PFSK-1 (cell line): ENCODE results near the gene GOSR1.

ENCODE experiments used
- FOXP2 ChIP-seq: optimal IDR thresholded peaks from 2 replicates; pipeline ENCODE3; 2011; ENCODE audit warnings: borderline replicate concordance, control low read depth, inconsistent platforms; ENCODE audit not compliant: insufficient read depth; ENCODE audit errors: extremely low read length, extremely low read depth
- POLR2AphosphoS5 ChIP-seq: IDR thresholded peaks from 2 replicates; pipeline ENCODE4 v1.6.1; 2012; ENCODE audit warnings: low read depth, mild to moderate bottlenecking, control low read depth, low read length, moderate library complexity
- REST ChIP-seq, 2 experiments: IDR thresholded peaks; 2 replicates each; pipeline versions ENCODE4 v1.6.1 to v1.8.0; 2011 to 2012; ENCODE audit warnings: low read depth in 2 of 2, low read length in 2 of 2, control low read depth in 1 of 2, inconsistent platforms in 1 of 2, mild to moderate bottlenecking in 1 of 2, moderate library complexity in 1 of 2; ENCODE audit not compliant: insufficient read depth in 1 of 2
- SIN3A ChIP-seq: IDR thresholded peaks from 2 replicates; pipeline ENCODE4 v1.6.1; 2012; ENCODE audit warnings: mild to moderate bottlenecking, low read length, moderate library complexity, borderline replicate concordance; ENCODE audit not compliant: insufficient read depth
- TAF1 ChIP-seq: IDR thresholded peaks from 2 replicates; pipeline ENCODE4 v1.6.1; 2012; ENCODE audit warnings: low read length, control low read depth, borderline replicate concordance; ENCODE audit not compliant: insufficient read depth

The GOSR1 gene

GRCh38 chr17:30557916-30558685 is 80.9 kb downstream of the GOSR1 start:
- TF ChIP-seq SIN3A (no peak), TAF1 (no peak), POLR2AphosphoS5 (no peak), FOXP2 (no peak), REST (IDR thresholded peaks at IDR 0.05; ENCODE audit: insufficient read depth in 1 of 2, low read depth in 2 of 2, low read length in 2 of 2) (no peak)

DNA sequence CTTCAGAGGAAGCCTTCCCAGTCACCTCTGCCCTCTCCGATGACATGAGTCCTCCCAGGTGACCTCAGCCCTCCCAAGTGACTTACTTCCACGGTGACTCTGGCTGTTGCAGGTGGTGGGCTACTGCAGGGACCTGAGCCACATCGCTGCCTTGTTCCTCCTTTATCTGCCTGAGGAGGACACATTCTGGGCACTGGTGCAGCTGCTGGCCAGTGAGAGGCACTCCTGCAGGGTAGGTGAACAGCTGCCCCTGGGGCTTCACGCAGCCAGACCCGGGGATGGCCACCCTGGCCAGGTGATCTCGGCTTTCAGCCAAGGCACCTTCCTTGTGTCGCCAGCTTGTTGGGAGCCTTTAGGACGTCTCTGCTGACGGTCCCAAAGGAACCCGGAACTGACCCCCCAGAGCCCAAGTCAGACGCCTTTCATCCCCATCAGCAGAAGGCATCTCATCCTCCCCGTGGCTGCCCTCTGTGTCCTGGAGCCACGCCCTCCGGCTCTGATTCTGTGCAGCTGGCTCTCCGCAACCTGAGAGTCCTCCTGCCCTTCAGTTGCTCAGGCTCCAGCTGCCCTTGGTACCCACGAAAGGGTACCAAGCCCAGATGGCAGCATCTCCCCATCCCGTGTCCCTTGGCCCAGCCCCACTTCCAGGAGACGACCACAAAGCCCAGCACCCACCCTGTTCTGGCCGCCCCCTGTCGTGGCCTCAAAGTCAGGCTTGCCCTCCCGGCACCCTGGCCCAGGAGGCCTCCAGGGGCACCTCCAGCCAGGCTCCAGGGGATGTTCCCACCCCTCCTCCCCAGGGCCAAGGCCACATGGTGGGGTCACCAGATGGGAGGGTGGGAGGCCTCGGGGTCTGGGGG is 81.7 kb downstream of the GOSR1 start:
- TF ChIP-seq REST (IDR thresholded peaks at IDR 0.05; ENCODE audit: insufficient read depth in 1 of 2, low read depth in 2 of 2, low read length in 2 of 2) (no peak), POLR2AphosphoS5 (no peak), SIN3A (no peak), TAF1 (no peak), FOXP2 (no peak)

GRCh38 chr17:30559656-30560055 is 82.4 kb downstream of the GOSR1 start:
- TF ChIP-seq POLR2AphosphoS5 (no peak), REST (IDR thresholded peaks at IDR 0.05; ENCODE audit: insufficient read depth in 1 of 2, low read depth in 2 of 2, low read length in 2 of 2) (no peak), TAF1 (no peak), SIN3A (no peak), FOXP2 (no peak)

DNA sequence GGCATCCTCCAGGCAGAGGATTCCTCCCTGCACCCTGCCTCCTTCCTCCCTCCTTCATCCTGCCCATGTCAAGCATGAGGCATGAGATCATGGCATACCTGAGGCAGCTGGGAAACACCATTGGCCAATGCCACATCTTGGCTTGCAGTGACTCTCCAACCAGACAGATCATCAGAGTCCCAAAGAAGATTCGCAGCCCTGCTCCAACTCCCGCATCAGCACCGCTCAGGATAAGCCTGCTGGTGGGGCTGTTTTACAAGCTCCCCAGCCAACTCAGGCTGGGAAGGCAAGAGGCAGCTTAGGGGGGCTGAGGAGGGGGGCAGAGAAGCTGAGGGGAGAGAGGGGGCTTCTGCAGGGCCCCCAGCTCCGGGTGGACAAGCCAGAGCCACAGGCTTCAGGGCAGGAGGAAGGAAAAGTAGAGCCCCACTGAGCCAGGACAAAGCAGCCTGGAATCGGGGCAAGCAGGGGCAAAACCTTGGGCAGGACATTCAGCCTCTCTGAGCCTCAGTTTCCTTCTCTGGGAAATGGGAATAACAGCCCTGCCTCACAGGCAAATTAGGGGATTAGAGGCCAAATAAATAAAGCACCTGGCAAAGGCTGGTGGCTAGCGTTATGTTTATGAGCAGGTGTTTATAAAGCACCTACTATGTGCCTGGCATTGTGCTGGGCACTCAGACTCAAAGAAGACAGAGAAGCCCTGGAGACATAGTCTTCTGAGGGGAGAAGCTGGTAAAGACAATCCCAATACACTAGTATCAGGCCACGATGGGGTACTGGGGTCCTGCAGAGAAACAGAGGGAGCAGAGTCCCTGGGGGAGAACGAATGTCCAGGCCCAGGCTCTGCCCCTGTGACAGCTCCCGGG is 88.1 kb downstream of the GOSR1 start:
- TF ChIP-seq TAF1 = no peak
- no peak for TF ChIP-seq POLR2AphosphoS5
- TF ChIP-seq REST (IDR thresholded peaks at IDR 0.05; ENCODE audit: insufficient read depth in 1 of 2, low read depth in 2 of 2, low read length in 2 of 2) = no peak
